Measurements from ENCODE around the gene CALHM2. TPM values are rescaled to one million over a fixed set of nuclear protein-coding genes. Genes with fewer than 3 reads are reported as not detected.
"Not testable (repeated sequence)": the region's sequence is repeated elsewhere in the genome, so short reads cannot be mapped to it uniquely, and the experiment has no call there.

CALHM2 gene, protein sequence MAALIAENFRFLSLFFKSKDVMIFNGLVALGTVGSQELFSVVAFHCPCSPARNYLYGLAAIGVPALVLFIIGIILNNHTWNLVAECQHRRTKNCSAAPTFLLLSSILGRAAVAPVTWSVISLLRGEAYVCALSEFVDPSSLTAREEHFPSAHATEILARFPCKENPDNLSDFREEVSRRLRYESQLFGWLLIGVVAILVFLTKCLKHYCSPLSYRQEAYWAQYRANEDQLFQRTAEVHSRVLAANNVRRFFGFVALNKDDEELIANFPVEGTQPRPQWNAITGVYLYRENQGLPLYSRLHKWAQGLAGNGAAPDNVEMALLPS
- 2.7 TPM for total RNA-seq

GRCh38 chr10:103451831-103452505 lies at the start of gene CALHM2:
TSS of gene CALHM2 (minus strand) at chr10:103452370. CDS start at chr10:103449941, 2,429 bp downstream.
- peak; percentile 53 for ATAC-seq

DNA sequence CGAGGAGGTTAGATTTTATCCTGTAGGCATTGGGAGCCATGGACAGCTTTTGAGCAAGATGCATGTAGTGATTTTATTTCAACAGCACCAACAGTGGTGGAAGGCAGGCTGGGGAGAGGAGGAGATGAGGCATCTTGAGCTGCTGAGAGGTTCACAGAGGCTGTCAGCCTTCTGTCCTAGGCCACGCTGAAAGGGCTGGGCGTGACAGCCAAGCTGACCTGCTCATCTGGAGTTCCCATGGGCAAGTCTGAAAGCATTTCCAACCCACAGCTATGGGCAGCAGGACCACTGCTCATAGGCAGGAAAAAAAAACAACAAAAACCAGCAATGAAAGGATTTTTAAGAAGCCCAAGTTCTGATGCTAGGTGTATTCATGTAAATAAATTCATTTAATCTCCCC lies 49.0 kb upstream of the CALHM2 start:
- no peak for ATAC-seq

DNA sequence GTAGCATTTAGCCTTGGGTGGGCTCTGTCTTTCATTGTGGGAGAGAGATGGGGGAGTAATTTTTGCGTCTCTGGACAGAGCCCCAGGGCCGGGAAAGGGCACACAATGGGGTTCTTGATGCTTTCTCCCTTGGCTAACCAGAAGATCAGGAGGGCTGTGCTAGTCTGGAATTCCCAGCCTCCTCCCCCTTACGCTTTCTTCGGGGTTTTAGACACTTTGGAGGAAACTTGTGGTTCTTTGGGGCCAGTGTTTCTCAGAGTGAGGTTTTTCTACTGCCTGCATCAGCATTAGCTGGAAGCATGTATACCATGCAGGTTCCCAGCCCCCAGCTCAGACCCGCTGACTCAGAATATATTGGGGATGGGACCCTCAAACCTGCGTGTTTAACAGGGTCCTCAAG lies 48.3 kb upstream of the CALHM2 start:
- ATAC-seq = no peak

DNA sequence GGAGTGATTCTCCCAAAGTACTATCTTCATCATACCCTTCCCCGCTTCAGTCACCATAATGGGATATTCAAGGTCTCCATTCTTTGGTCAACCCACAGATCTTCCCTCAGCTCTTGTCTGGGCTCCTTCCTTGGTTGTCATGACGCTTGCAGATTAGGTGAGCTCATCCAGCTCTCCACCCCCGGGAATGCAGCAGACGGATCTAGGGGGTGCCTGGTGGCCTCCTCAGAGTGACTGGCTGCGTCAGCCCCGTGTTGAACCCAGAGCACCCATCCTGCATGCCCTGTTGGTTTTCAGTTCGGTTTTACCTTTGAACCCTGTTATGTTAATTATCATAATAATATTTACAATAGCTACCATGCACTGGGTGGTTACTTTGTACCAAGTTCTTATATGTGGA lies 47.7 kb upstream of the CALHM2 start:
- no peak for ATAC-seq

- ATAC-seq = no peak
Measured at GRCh38 chr10:103498936-103499638, 46.9 kb upstream of the CALHM2 start.

GRCh38 chr10:103497161-103497915 lies 45.2 kb upstream of the CALHM2 start:
- ATAC-seq = no peak

GRCh38 chr10:103495321-103495720 lies 43.2 kb upstream of the CALHM2 start:
- no peak for ATAC-seq

- ATAC-seq = peak; percentile 21
Measured at GRCh38 chr10:103493916-103494877, 42.0 kb upstream of the CALHM2 start.

- no peak for ATAC-seq
Measured at GRCh38 chr10:103493362-103493915, 41.3 kb upstream of the CALHM2 start, which contains the start of gene NEURL1. TSS of gene NEURL1 (plus strand) at chr10:103493705. CDS start at chr10:103494388, 683 bp downstream.

DNA sequence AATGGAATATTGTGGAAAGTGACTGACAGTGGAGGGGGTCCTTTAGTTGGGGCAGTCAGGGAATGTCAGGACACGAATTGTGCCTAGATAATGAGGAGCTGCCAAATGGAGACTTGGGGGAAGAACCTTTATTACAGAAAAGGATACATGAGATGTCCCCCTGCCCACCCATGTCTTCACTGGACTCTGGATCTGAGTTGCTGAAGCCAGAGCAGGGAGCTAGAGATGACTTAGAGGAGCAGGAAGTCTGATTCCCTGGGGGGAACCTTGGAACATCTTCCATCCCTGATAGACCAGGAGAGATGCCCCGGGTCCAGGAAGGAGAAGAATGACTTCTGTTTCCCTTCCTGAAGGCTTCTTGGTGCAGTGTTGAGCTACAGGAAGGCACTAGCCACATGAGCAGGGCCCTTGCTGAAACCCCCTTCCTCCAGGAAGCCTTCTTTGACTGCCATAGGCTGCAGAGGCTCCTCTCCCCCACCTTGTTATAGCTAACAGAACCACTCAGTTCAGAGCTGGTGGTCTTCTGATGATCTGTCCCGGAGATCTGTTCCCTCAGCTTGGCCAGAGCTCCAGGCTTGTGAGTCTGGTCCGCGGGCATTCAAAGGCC lies 40.6 kb upstream of the CALHM2 start:
- no peak for ATAC-seq

- ATAC-seq = peak; percentile 48
Measured at GRCh38 chr10:103491729-103492364, 39.7 kb upstream of the CALHM2 start.

GRCh38 chr10:103490986-103491314 lies 38.8 kb upstream of the CALHM2 start:
- no peak for ATAC-seq

DNA sequence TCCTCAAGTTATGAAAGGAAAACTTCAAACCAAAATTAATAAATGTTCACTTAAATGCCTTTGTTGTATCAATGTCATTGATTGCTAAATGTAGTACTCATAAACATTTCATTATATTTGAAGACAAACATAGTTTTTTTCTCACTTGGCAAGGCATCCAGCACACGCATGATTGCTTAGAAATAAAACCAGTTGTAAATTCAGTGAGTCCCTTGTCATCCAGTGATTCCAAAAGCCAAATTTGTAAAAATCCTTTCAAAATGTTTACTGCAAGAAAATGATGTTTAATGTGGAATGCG lies 35.2 kb upstream of the CALHM2 start:
- no peak for ATAC-seq

DNA sequence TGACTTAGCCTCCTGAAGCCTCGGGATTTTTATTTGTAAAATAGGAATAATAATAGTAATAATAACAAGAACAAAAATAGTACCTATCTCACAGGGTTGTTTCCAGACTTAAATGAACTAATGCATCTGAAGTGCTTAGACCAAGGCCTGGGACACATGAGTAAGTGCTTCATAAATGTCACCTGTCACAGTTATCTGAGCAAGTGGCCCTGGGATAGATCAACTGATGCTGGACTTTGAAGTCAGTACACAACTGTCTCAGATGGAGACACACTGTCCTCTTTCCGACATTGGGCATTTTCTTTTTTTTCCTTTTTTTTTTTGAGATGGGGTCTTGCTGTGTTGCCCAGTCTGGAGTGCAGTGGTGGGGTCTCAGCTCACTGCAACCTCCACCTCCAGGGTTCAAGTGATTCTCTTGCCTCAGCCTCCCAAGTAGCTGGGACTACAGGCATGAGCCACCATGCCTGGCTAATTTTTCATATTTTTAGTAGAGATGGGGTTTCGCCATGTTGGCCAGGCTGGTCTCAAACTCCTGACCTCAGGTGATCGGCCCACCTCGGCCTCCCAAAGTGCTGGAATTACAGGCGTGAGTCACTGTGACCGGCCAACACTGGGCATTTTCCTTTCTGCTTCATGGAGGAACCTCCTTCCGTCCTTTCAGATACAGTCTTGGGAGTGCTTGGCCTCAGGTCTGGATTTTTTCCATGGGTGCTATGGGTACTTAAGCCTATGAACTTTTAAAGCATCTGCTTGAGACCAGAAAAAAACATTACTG lies 34.7 kb upstream of the CALHM2 start:
- ATAC-seq = not testable (repeated sequence)

- ATAC-seq = peak; percentile 54
Measured at GRCh38 chr10:103481974-103482531, 29.9 kb upstream of the CALHM2 start.

GRCh38 chr10:103480521-103480920 lies 28.4 kb upstream of the CALHM2 start:
- ATAC-seq = peak; percentile 9

DNA sequence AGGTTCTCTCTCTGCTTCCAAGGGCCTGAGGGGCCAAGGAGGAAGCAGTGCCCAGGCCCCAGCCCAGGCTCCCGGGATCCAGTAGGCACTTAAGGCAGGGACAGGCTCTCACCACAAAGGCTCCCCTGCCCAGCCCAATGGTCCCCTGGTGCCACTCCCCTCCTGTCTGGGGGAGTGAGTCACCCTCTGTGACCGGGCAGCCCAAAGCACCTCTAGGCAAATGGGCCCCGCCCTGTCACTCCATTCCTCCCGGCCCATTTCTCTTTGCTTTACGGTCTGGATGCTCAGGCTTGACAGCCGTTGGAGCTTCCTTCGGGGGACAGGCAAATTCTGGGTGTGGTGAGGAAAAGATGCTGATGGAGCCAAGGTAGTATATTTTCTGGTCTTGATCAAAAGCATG lies 27.0 kb upstream of the CALHM2 start, which contains the start of gene CALHM3:
Gene CALHM3 (minus strand): TSS at position 106 of the 400 bp plus-strand sequence. CDS start 208 bp downstream, outside the sequence.
- peak; percentile 92 for ATAC-seq

DNA sequence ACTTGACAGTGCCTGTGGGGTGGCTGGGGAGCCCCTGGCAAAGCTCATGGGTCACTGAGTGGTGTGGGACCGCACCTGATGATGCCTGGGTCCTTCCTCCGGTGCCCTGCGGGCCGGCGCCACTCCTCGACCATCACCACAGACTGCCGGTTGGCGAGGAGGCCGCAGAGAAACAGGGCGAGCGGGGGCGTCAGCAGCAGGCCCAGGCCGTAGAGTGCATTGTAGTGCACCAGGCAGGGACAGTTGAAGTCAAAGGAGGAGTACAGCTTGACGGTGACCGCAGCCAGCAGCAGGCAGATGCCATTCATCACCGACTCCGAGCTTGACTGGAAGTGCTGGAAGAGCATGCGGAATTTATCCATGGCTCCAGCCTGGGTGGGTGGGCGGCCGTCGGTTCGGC lies 26.5 kb upstream of the CALHM2 start:
- no peak for ATAC-seq

Data from esophagus mucosa (tissue), 1 donor.